Neural progenitor cell (in vitro differentiated cells): Measurements from ENCODE around the gene CEP128. TPM values are rescaled to one million over a fixed set of nuclear protein-coding genes. Genes with fewer than 3 reads are reported as not detected.

Experiments
- DNase-seq: peaks from one replicate; pipeline ENCODE4 v3.0.0-alpha.2; 2016; ENCODE audit warnings: low spot score
- H2AFZ ChIP-seq: fragments of 200-600 bp; sonication (generic); replicated peaks from 2 replicates; pipeline ENCODE4 v1.6.1; 2016; ENCODE audit warnings: antibody characterized with exemption
- H3F3A ChIP-seq: fragments of 200-600 bp; sonication (generic); 2 replicates; pipeline ENCODE4 v1.6.1; 2016; ENCODE audit warnings: antibody characterized with exemption, low read depth
- H3K27ac ChIP-seq: fragments of 200-600 bp; sonication (generic); 2 replicates; pipeline ENCODE4 v1.5.1; 2016; ENCODE audit warnings: mild to moderate bottlenecking
- H3K27me3 ChIP-seq: fragments of 200-600 bp; sonication (generic); 2 replicates; pipeline ENCODE4 v1.6.1; 2016; ENCODE audit warnings: mild to moderate bottlenecking, moderate library complexity
- H3K36me3 ChIP-seq: fragments of 200-600 bp; sonication (generic); 2 replicates; pipeline ENCODE4 v1.5.1; 2016
- H3K4me1 ChIP-seq: fragments of 200-600 bp; sonication (generic); 2 replicates; pipeline ENCODE4 v1.6.1; 2016; ENCODE audit warnings: mixed run types
- H3K4me2 ChIP-seq: fragments of 200-600 bp; sonication (generic); 2 replicates; pipeline ENCODE4 v1.6.1; 2016
- H3K4me3 ChIP-seq: fragments of 200-600 bp; sonication (generic); 2 replicates; pipeline ENCODE4 v1.5.1; 2016
- H3K79me2 ChIP-seq: fragments of 200-600 bp; sonication (generic); 2 replicates; pipeline ENCODE4 v1.6.1; 2016; ENCODE audit warnings: low read depth
- H3K9ac ChIP-seq: fragments of 200-600 bp; sonication (generic); 2 replicates; pipeline ENCODE4 v1.6.1; 2016
- H3K9me3 ChIP-seq: fragments of 200-600 bp; sonication (generic); 2 replicates; pipeline ENCODE4 v1.5.1; 2016; ENCODE audit warnings: low read depth
- H4K20me1 ChIP-seq: fragments of 200-600 bp; sonication (generic); 2 replicates; pipeline ENCODE4 v1.6.1; 2016; ENCODE audit warnings: low read depth
- H3K27ac Mint-ChIP-seq: 3 replicates; pipeline ENCODE4 v1.8.0; 2021; ENCODE audit warnings: mixed read lengths
- H3K27me3 Mint-ChIP-seq: 2 replicates; pipeline ENCODE4 v1.8.0; 2022; ENCODE audit warnings: low read depth, mild to moderate bottlenecking, inconsistent platforms, moderate library complexity, mixed read lengths; ENCODE audit not compliant: insufficient read depth
- H3K36me3 Mint-ChIP-seq: 3 replicates; pipeline ENCODE4 v1.8.0; 2021; ENCODE audit warnings: mixed read lengths
- H3K4me1 Mint-ChIP-seq: 3 replicates; pipeline ENCODE4 v1.8.0; 2021; ENCODE audit warnings: mixed read lengths
- H3K4me3 Mint-ChIP-seq: 3 replicates; pipeline ENCODE4 v1.8.0; 2021; ENCODE audit warnings: mild to moderate bottlenecking, moderate library complexity, mixed read lengths
- H3K9me3 Mint-ChIP-seq: 3 replicates; pipeline ENCODE4 v1.8.0; 2020; ENCODE audit warnings: mixed read lengths
- EZH2 ChIP-seq: fragments of 200-600 bp; sonication (generic); IDR thresholded peaks from 2 replicates; pipeline ENCODE4 v1.6.1; 2017; ENCODE audit warnings: antibody characterized with exemption, mild to moderate bottlenecking, moderate library complexity
- EZH2phosphoT487 ChIP-seq: fragments of 200-600 bp; sonication (generic); IDR thresholded peaks from 2 replicates; pipeline ENCODE4 v1.6.1; 2017; ENCODE audit warnings: antibody characterized with exemption
- total RNA-seq: library from RNA; depleted of rRNA; stranded (reverse); fragments of >200 nt; gene quantifications from 2 replicates; pipeline ENCODE4 v1.2.3, GENCODE V29; 2015; ENCODE audit warnings: low replicate concordance
- TF ChIP-seq, protein P1 (sequence below): fragments of 200-600 bp; sonication (generic); IDR thresholded peaks from 2 replicates; pipeline ENCODE4 v1.5.1; 2017; ENCODE audit warnings: antibody characterized with exemption, mild to moderate bottlenecking

CEP128 gene
- total RNA-seq, 1 donor from 2014 or later, result 12.1 TPM

DNA sequence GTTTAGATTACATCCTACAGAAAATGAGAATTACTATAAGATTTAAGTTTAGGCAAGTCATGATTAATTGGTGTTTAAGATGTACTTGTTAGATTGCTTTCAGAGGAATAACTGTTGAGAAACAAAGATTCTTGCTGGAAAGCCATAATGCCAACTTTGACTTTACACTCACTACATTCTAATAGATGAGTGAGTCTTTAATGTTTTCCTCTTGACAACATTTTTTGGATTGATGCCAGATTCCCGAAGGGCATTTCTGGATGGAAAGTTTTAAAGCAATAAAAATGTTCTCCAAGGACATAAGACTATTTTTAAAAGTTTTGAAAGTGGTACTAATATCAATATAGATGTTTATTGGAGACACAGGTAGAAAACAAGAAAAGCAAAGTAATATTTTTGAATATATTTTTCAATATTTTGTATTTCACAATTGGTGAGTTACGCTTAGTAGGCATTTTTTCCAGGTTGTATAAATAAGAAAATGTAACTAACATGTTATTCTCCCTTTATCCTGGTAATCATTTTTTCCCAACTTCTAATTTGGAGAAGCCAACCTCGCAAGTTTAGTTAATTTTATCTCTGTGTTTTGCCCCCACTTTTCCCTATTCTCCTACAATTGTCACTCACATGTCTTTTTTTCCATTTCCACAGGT is 307.3 kb downstream of the CEP128 start:
- no peak overlapping the region for H2AFZ ChIP-seq
- H3K36me3 ChIP-seq, result no peaks in the 10 kb centered on the region
- no peaks in the 10 kb centered on the region for H4K20me1 ChIP-seq
- no peaks in the 10 kb centered on the region for H3F3A ChIP-seq
- no peak overlapping the region for H3K4me3 ChIP-seq
- H3K27ac ChIP-seq, result no peak overlapping the region
- H3K27ac Mint-ChIP-seq, result no peak overlapping the region
- H3K79me2 ChIP-seq, result no peaks in the 10 kb centered on the region
- DNase-seq, result no peak
- no peaks in the 10 kb centered on the region for H3K4me1 ChIP-seq
- H3K4me3 Mint-ChIP-seq, result no peak overlapping the region
- TF ChIP-seq EZH2phosphoT487 (no peak), EZH2 (no peak)
- TF ChIP-seq, protein P1, sequence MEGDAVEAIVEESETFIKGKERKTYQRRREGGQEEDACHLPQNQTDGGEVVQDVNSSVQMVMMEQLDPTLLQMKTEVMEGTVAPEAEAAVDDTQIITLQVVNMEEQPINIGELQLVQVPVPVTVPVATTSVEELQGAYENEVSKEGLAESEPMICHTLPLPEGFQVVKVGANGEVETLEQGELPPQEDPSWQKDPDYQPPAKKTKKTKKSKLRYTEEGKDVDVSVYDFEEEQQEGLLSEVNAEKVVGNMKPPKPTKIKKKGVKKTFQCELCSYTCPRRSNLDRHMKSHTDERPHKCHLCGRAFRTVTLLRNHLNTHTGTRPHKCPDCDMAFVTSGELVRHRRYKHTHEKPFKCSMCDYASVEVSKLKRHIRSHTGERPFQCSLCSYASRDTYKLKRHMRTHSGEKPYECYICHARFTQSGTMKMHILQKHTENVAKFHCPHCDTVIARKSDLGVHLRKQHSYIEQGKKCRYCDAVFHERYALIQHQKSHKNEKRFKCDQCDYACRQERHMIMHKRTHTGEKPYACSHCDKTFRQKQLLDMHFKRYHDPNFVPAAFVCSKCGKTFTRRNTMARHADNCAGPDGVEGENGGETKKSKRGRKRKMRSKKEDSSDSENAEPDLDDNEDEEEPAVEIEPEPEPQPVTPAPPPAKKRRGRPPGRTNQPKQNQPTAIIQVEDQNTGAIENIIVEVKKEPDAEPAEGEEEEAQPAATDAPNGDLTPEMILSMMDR, result no peak
- no peak overlapping the region for H3K9ac ChIP-seq
- no peaks in the 10 kb centered on the region for H3K36me3 Mint-ChIP-seq
- H3K27me3 Mint-ChIP-seq, result no peaks in the 10 kb centered on the region
- no peaks in the 10 kb centered on the region for H3K9me3 Mint-ChIP-seq
- H3K4me2 ChIP-seq, result no peak overlapping the region
- no peaks in the 10 kb centered on the region for H3K27me3 ChIP-seq
- H3K4me1 Mint-ChIP-seq, result no peaks in the 10 kb centered on the region
- no peaks in the 10 kb centered on the region for H3K9me3 ChIP-seq

DNA sequence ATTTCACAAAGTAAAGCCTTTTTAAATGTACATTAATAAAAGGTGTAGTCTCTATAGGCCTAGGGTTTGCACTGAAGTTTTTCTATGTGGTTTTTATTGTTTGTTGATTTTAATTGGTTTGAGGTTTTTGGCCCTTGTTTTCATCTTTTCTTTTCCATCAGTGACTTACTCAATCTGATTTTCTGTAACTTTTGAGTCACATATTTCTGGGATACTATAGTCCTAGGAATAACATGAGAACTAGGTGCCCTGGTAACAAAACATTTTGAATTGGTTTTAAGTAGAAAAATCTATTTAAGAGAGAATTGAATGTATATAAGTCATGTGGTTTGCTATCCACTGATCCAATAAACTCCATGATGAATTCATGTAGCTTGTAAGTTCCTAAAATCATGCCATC is 311.9 kb downstream of the CEP128 start:
- no peaks in the 10 kb centered on the region for H3K27me3 ChIP-seq
- TF ChIP-seq, protein P1, result no peak
- TF ChIP-seq EZH2, result no peak

DNA sequence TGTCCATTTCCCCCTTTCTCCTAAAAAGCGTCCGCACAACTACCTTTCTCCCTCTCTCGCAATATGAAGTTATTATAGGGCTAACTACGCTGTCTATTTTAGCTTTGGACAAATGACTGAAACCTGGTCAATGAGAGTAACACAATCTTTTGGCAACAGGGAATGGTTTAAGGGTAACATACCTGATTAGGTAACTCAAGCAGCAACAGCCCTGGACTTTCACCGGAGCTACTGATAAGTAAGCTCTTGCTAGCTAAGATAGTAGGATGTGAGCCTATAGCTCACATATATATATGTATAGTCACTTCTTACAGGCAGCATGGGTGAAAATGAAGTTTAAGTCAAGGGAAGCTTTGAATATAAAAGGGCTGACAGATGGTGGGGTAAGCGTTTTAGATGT is 313.0 kb downstream of the CEP128 start:
- Mint-ChIP-seq H3K36me3 (no peaks in the 10 kb centered on the region), H3K27ac (no peak overlapping the region), H3K4me1 (no peaks in the 10 kb centered on the region), H3K9me3 (no peaks in the 10 kb centered on the region), H3K27me3 (no peaks in the 10 kb centered on the region), H3K4me3 (no peak overlapping the region)
- TF ChIP-seq EZH2, result no peak
- no peak for TF ChIP-seq EZH2phosphoT487
- TF ChIP-seq, protein P1, result no peak
- Histone ChIP-seq H4K20me1 (no peaks in the 10 kb centered on the region), H3K9me3 (peaks cover 4% of the 10 kb centered on the region), H3K36me3 (no peaks in the 10 kb centered on the region), H3K4me1 (no peaks in the 10 kb centered on the region), H3K79me2 (no peaks in the 10 kb centered on the region), H3K9ac (no peak overlapping the region), H3K4me2 (no peak overlapping the region), H3K27ac (no peak overlapping the region), H2AFZ (no peak overlapping the region), H3F3A (no peaks in the 10 kb centered on the region), H3K4me3 (no peak overlapping the region), H3K27me3 (no peaks in the 10 kb centered on the region)
- no peak for DNase-seq

More for the DNA sequence above, 311.9 kb downstream of the CEP128 start:
- H3K36me3 ChIP-seq, result no peaks in the 10 kb centered on the region
- Mint-ChIP-seq H3K4me1 (no peaks in the 10 kb centered on the region), H3K9me3 (no peaks in the 10 kb centered on the region), H3K27ac (no peak overlapping the region), H3K27me3 (no peaks in the 10 kb centered on the region), H3K4me3 (no peak overlapping the region), H3K36me3 (no peaks in the 10 kb centered on the region)
- H4K20me1 ChIP-seq, result no peaks in the 10 kb centered on the region
- no peak overlapping the region for H2AFZ ChIP-seq
- no peaks in the 10 kb centered on the region for H3K9me3 ChIP-seq
- no peak overlapping the region for H3K27ac ChIP-seq
- no peak for DNase-seq
- no peak overlapping the region for H3K9ac ChIP-seq
- no peak overlapping the region for H3K4me3 ChIP-seq
- H3K4me2 ChIP-seq, result no peak overlapping the region
- H3K79me2 ChIP-seq, result no peaks in the 10 kb centered on the region
- no peaks in the 10 kb centered on the region for H3K4me1 ChIP-seq
- H3F3A ChIP-seq, result no peaks in the 10 kb centered on the region
